ENCODE data around the gene TBX15. TPM values are rescaled to one million over a fixed set of nuclear protein-coding genes. Genes with fewer than 3 reads are reported as not detected.

The TBX15 gene
- total and polyA plus RNA-seq, 11 donors, result 0.19 to 1.8 (median 0.63) TPM

DNA sequence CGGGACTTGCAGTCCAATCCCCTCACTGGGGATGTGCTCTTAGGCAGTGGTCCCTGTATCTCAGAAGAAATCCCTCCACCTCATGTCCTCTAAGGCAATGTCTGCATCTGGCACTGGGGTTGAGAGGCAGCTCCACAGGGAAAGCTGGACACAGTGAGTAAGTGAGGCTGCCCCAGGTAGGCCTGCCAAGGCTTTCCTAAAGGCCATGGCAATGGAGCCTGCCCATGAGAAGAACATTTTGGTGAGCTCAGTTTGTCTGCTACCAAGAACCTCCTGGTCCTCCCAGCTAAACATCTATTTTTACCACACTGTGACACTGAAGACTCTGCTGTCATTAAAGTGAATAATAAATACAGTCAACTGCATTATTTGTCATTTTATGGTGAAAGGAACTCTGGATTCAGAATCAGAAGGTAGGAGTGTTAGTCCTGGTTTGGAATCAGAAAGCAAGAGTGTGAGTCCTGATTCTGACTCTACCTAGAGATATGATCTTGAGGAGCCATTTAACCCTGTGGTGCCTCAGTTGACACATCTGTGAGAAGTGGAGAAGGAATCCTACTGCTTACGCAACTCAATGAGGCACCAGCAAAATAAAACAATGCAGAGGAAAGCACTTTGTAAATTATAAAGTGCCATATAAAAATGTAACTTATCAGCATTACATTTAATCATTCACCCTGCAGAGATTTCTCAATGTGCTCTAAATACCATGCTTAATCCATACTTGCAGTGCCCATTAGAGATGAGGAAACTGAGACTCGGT is 41.0 kb downstream of the TBX15 start:
- DNase-seq, result no peak
- WGBS, 4 donors, result 85 to 91% (median 87%) methylated on average over 3 of the region's 3 CpGs
- ATAC-seq, result no peak
- intact Hi-C loops (cut with DNase I), result no loop called here
- TF ChIP-seq, protein P1, sequence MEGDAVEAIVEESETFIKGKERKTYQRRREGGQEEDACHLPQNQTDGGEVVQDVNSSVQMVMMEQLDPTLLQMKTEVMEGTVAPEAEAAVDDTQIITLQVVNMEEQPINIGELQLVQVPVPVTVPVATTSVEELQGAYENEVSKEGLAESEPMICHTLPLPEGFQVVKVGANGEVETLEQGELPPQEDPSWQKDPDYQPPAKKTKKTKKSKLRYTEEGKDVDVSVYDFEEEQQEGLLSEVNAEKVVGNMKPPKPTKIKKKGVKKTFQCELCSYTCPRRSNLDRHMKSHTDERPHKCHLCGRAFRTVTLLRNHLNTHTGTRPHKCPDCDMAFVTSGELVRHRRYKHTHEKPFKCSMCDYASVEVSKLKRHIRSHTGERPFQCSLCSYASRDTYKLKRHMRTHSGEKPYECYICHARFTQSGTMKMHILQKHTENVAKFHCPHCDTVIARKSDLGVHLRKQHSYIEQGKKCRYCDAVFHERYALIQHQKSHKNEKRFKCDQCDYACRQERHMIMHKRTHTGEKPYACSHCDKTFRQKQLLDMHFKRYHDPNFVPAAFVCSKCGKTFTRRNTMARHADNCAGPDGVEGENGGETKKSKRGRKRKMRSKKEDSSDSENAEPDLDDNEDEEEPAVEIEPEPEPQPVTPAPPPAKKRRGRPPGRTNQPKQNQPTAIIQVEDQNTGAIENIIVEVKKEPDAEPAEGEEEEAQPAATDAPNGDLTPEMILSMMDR (IDR thresholded peaks at IDR 0.05), result no peak
- no peak for TF ChIP-seq POLR2A (IDR thresholded peaks at IDR 0.05)
- H3K4me1 ChIP-seq, result peaks cover 0 to 4% (median 0%) of the 10 kb centered on the region in 12 donors
- H3K4me3 ChIP-seq, result no peak overlapping the region
- no peak overlapping the region for H3K27ac ChIP-seq
- no peaks in the 10 kb centered on the region for H3K27me3 ChIP-seq
- no peaks in the 10 kb centered on the region for H3K9me3 ChIP-seq
- H3K36me3 ChIP-seq, result no peaks in the 10 kb centered on the region

DNA sequence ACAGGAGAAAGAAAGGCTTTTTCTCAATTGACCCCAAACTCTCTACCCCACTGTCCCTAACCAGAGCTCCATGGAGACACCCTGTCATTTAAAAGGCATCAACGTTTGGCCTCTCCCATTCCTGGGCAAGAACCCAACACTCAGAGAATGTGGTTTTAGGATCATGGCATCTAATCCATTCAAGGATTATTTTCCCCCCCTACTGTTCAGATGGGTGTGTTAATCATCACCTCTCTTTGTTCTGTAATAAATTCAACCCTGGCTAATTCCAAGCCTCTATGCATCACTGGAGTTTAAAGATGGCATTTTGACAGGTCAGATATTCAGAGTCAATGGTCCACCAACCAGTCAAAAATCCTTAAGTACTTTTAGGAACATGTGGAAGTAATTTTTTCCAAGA is 42.7 kb downstream of the TBX15 start:
- WGBS, 4 donors, result 11 to 40% (median 34%) methylated on average over 1 of the region's 1 CpG

DNA sequence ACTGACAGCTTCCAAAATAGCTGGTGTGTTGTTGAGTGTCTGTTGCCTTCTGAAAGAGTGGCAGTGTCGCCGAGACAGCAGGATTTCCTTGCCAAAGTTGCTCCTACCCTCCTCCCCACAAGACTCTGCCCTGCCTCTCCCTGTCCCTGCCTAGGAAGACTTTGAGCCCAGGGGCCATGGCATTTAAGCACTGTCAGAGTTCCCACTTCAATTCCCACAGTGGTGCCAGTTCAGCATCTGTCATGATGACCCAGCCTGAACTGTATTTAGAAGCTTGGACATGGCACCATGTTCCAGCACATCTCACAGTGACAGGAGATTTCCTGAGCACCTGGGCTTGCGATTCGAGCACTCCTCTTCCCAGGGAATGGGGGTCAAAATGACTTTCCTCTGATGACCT is 43.6 kb downstream of the TBX15 start:
- intact Hi-C loops (cut with DNase I), result no loop called here
- ATAC-seq (no peak), DNase-seq (no peak)
- TF ChIP-seq, protein P1 (IDR thresholded peaks at IDR 0.05), result no peak
- TF ChIP-seq POLR2A (IDR thresholded peaks at IDR 0.05), result no peak
- Histone ChIP-seq H3K27ac (no peak overlapping the region), H3K36me3 (no peaks in the 10 kb centered on the region), H3K4me3 (no peak overlapping the region), H3K4me1 (peaks cover 0 to 4% (median 0%) of the 10 kb centered on the region in 12 donors), H3K27me3 (no peaks in the 10 kb centered on the region), H3K9me3 (no peaks in the 10 kb centered on the region)
- WGBS, 4 donors, result 51 to 92% (median 62%) methylated on average over 4 of the region's 4 CpGs

More for the DNA sequence above, 42.7 kb downstream of the TBX15 start:
- Histone ChIP-seq H3K27me3 (no peaks in the 10 kb centered on the region), H3K36me3 (no peaks in the 10 kb centered on the region), H3K4me1 (peaks cover 0 to 4% (median 0%) of the 10 kb centered on the region in 12 donors), H3K9me3 (no peaks in the 10 kb centered on the region), H3K4me3 (no peak overlapping the region), H3K27ac (no peak overlapping the region)
- DNase-seq (no peak), ATAC-seq (no peak)
- intact Hi-C loops (cut with DNase I), result no loop called here
- TF ChIP-seq, protein P1 (IDR thresholded peaks at IDR 0.05), result no peak
- no peak for TF ChIP-seq POLR2A (IDR thresholded peaks at IDR 0.05)

DNA sequence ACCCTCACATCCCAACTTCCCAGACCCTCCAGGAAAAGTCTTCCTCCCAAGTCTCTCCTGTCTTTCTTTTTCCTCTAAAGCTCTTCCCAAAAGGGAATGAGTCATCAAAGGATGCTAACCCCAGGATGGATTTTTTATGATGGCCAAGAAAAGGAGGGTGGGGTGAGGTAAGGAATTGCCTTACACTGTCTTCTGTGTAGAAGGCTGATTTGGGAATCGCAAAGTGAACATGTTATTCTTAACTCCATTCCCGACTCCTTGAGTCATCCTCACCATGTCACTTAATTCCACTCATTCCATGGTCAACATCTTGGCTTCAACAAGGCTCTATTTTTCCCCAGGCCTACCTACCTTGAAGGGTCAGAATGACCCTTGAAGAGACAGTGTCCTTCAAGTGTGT is 44.0 kb downstream of the TBX15 start:
- intact Hi-C loops (cut with DNase I), result no loop called here
- Histone ChIP-seq H3K27ac (no peak overlapping the region), H3K27me3 (no peaks in the 10 kb centered on the region), H3K4me3 (no peak overlapping the region), H3K36me3 (no peaks in the 10 kb centered on the region), H3K9me3 (no peaks in the 10 kb centered on the region), H3K4me1 (peaks cover 0 to 4% (median 0%) of the 10 kb centered on the region in 12 donors)
- TF ChIP-seq, protein P1 (IDR thresholded peaks at IDR 0.05), result no peak
- TF ChIP-seq POLR2A (IDR thresholded peaks at IDR 0.05), result no peak
- 80 to 95% (median 86%) methylated on average over 2 of the region's 2 CpGs for WGBS, 4 donors
- DNase-seq (no peak), ATAC-seq (no peak)
